Renal cortex interstitium (tissue), 15 donors: Measurements from ENCODE around the gene ARTN. TPM values are rescaled to one million over a fixed set of nuclear protein-coding genes. Genes with fewer than 3 reads are reported as not detected.
A peak's percentile ranks its signal among the peaks of the same experiment; 100 is the strongest.

Experiments used
- DNase-seq, 11 donors: peaks; one replicate each; pipeline ENCODE4 v3.0.0-alpha.2; 2013; ENCODE audit warnings: low read depth in 9 of 11, low spot score in 4 of 11; ENCODE audit errors: extremely low read depth in 1 of 11
- long read RNA-seq, 16 experiments: transcript quantifications; one replicate each; lab custom pipeline, GENCODE V29; 2026
- polyA plus RNA-seq, 3 donors: library from polyadenylated mRNA; unstranded; fragments of 120-200 nt; gene quantifications; one replicate each; pipeline ENCODE4 v1.2.1, GENCODE V29; 2013; ENCODE audit not compliant: insufficient read length in 3 of 3

The ARTN gene
- 1 to 10 TPM; 1.4 to 4.3 (median 1.9) TPM for polyA plus RNA-seq
- long read RNA-seq, donor 1, partial matches to known transcripts = 0 of 1 reads
- long read RNA-seq, donor 1, other reads (novel, unspliced or antisense) = 0 of 1 reads
- long read RNA-seq, donor 2 = 0 reads
- long read RNA-seq, donor 3 = 0 reads
- long read RNA-seq, donor 4, partial matches to known transcripts = 0 of 1 reads
- long read RNA-seq, donor 4, other reads (novel, unspliced or antisense) = 0 of 1 reads
- long read RNA-seq, donor 5 = 0 reads
- long read RNA-seq, donor 6 = 0 reads
- long read RNA-seq, donor 7, partial matches to known transcripts = 0 of 1 reads
- long read RNA-seq, donor 7, other reads (novel, unspliced or antisense) = 0 of 1 reads
- long read RNA-seq, donor 8 = 0 reads
- long read RNA-seq, donor 9 = 0 reads
- long read RNA-seq, donor 10, partial matches to known transcripts = 0 of 1 reads
- long read RNA-seq, donor 10, other reads (novel, unspliced or antisense) = 0 of 1 reads
- long read RNA-seq, donor 11 = 0 reads
- long read RNA-seq, donor 12 = 0 reads
- long read RNA-seq, donor 13, partial matches to known transcripts = 0 of 1 reads
- long read RNA-seq, donor 13, other reads (novel, unspliced or antisense) = 0 of 1 reads
- long read RNA-seq, donor 14 = 0 reads
- long read RNA-seq, donor 15, partial matches to known transcripts = 0 of 1 reads
- long read RNA-seq, donor 15, other reads (novel, unspliced or antisense) = 0 of 1 reads
- long read RNA-seq, donor 16 = 0 reads

- no peak for DNase-seq
Measured at GRCh38 chr1:43933386-43934100, at the start of gene ARTN. Gene ARTN, plus strand, starts transcription at chr1:43933801. Its CDS starts 1,856 bp downstream, at chr1:43935657.

GRCh38 chr1:43885279-43885801 lies 48.3 kb upstream of the ARTN start:
- peak in 2 of 11 donors; percentile 2 to 6 for DNase-seq

GRCh38 chr1:43887748-43888147 lies 45.9 kb upstream of the ARTN start:
- DNase-seq = no peak

GRCh38 chr1:43890815-43891214 lies 42.8 kb upstream of the ARTN start:
- DNase-seq = no peak

GRCh38 chr1:43893006-43893405 lies 40.6 kb upstream of the ARTN start:
- DNase-seq = no peak

- DNase-seq = no peak
Measured at GRCh38 chr1:43898981-43899380, 34.6 kb upstream of the ARTN start.

GRCh38 chr1:43900386-43900785 lies 33.2 kb upstream of the ARTN start:
- DNase-seq = no peak

- no peak for DNase-seq
Measured at GRCh38 chr1:43901196-43901961, 32.2 kb upstream of the ARTN start.

- DNase-seq = no peak
Measured at GRCh38 chr1:43902058-43902831, 31.4 kb upstream of the ARTN start.

GRCh38 chr1:43904660-43905551 lies 28.7 kb upstream of the ARTN start:
- DNase-seq = no peak

GRCh38 chr1:43908226-43908625 lies 25.4 kb upstream of the ARTN start:
- no peak for DNase-seq

- DNase-seq = no peak
Measured at GRCh38 chr1:43908858-43909257, 24.7 kb upstream of the ARTN start.

- DNase-seq = no peak
Measured at GRCh38 chr1:43910343-43910742, 23.3 kb upstream of the ARTN start.

- no peak for DNase-seq
Measured at GRCh38 chr1:43912607-43913006, 21.0 kb upstream of the ARTN start.

GRCh38 chr1:43913051-43913501 lies 20.5 kb upstream of the ARTN start:
- DNase-seq = no peak

- no peak for DNase-seq
Measured at GRCh38 chr1:43913666-43914360, 19.8 kb upstream of the ARTN start.
